Measurements from ENCODE around the gene ACP7. TPM values are rescaled to one million over a fixed set of nuclear protein-coding genes. Genes with fewer than 3 reads are reported as not detected.

The ACP7 gene
- total RNA-seq, 1 experiment from 2014 or later, result 0.15 TPM

GRCh38 chr19:39078436-39079200 lies 5.5 kb upstream of the ACP7 start:
- no peak overlapping the region for H2AK5ac ChIP-seq (ENCODE audit: insufficient read length, low read length)
- no peaks in the 10 kb centered on the region for H3K4me1 ChIP-seq (ENCODE audit: insufficient read depth, low read length)
- no peak overlapping the region for H3K9ac ChIP-seq (ENCODE audit: extremely low read depth, insufficient read length, low read length)
- H2BK15ac ChIP-seq (ENCODE audit: low read depth, low read length), result no peak overlapping the region
- no peak overlapping the region for H2BK120ac ChIP-seq (ENCODE audit: low read depth, low read length, poor library complexity, severe bottlenecking)
- H3K4ac ChIP-seq (ENCODE audit: low read depth, low read length), result no peak overlapping the region
- peaks cover 4% of the 10 kb centered on the region; the same call in 1 of the 2 replicates for H3K27me3 ChIP-seq (ENCODE audit: insufficient read depth, low read length)
- H2BK20ac ChIP-seq (ENCODE audit: low read depth, low read length, poor library complexity, severe bottlenecking), result no peak overlapping the region
- H3K27ac ChIP-seq (ENCODE audit: insufficient read length, low read depth, low read length), result no peak overlapping the region
- peaks cover 1% of the 10 kb centered on the region for H3K23me2 ChIP-seq (ENCODE audit: insufficient read length, low read depth, low read length, poor library complexity, severe bottlenecking)
- Mint-ChIP-seq H3K36me3 (ENCODE audit: insufficient read depth in 1 of 3, low read depth in 3 of 3) (no peaks in the 10 kb centered on the region), H3K27ac (no peak overlapping the region), H3K27me3 (ENCODE audit: low read depth) (peaks cover 59% of the 10 kb centered on the region), H3K4me3 (no peak overlapping the region), H3K9me3 (no peaks in the 10 kb centered on the region; a peak in 2 of 5 replicates), H3K4me1 (peaks cover 11% of the 10 kb centered on the region in 2 experiments)
- H4K5ac ChIP-seq (ENCODE audit: insufficient read length, low read depth, low read length), result no peak overlapping the region
- H2AFZ ChIP-seq (ENCODE audit: low read length), result no peak overlapping the region
- H4K8ac ChIP-seq (replicated peaks; ENCODE audit: insufficient read length, low read depth, low read length), result no peak overlapping the region
- H3K79me2 ChIP-seq (ENCODE audit: insufficient read depth, low read length), result no peaks in the 10 kb centered on the region
- H4K20me1 ChIP-seq (ENCODE audit: control insufficient read depth, insufficient read depth, insufficient read length), result no peaks in the 10 kb centered on the region
- H2BK5ac ChIP-seq (ENCODE audit: insufficient read length, low read length), result no peak overlapping the region
- H3K23ac ChIP-seq (ENCODE audit: insufficient read length, low read depth, low read length), result no peak overlapping the region
- 100% methylated on average over 1 of the region's 7 CpGs for WGBS (ENCODE audit: extremely low coverage, insufficient read length, low lambda C conversion rate)
- no peak overlapping the region for H3T11ph ChIP-seq (ENCODE audit: low read length)
- H2BK12ac ChIP-seq (ENCODE audit: insufficient read length, low read depth, low read length), result no peak overlapping the region
- no peak for DNase-seq
- no peak overlapping the region for H3K56ac ChIP-seq (ENCODE audit: insufficient read length, low read depth, low read length)
- no peak overlapping the region for H3K18ac ChIP-seq (ENCODE audit: insufficient read length, low read depth, low read length)
- no peak overlapping the region for H3K4me2 ChIP-seq (ENCODE audit: insufficient read depth, insufficient read length, low read length)
- no peaks in the 10 kb centered on the region for H3K79me1 ChIP-seq (ENCODE audit: insufficient read depth, low read depth, low read length, poor library complexity, severe bottlenecking)
- no peaks in the 10 kb centered on the region for H3K9me3 ChIP-seq (ENCODE audit: control insufficient read depth, low read depth, low read length)
- no peak overlapping the region for H3K14ac ChIP-seq (ENCODE audit: insufficient read depth, low read length)
- H4K91ac ChIP-seq (ENCODE audit: insufficient read length, low read depth, low read length), result no peak overlapping the region
- TF ChIP-seq, protein P1, sequence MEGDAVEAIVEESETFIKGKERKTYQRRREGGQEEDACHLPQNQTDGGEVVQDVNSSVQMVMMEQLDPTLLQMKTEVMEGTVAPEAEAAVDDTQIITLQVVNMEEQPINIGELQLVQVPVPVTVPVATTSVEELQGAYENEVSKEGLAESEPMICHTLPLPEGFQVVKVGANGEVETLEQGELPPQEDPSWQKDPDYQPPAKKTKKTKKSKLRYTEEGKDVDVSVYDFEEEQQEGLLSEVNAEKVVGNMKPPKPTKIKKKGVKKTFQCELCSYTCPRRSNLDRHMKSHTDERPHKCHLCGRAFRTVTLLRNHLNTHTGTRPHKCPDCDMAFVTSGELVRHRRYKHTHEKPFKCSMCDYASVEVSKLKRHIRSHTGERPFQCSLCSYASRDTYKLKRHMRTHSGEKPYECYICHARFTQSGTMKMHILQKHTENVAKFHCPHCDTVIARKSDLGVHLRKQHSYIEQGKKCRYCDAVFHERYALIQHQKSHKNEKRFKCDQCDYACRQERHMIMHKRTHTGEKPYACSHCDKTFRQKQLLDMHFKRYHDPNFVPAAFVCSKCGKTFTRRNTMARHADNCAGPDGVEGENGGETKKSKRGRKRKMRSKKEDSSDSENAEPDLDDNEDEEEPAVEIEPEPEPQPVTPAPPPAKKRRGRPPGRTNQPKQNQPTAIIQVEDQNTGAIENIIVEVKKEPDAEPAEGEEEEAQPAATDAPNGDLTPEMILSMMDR (conservative IDR thresholded peaks at IDR 0.05), result no peak

All from H9 (cell line).